GM18520 (cell line): ENCODE measurements around the gene ZDHHC8.

Experiments used
- ATAC-seq: cut with Tn5 transposase; IDR thresholded peaks from one replicate; pipeline ENCODE4 v1.9.1; 2021; ENCODE audit not compliant: unreplicated experiment

The ZDHHC8 gene

GRCh38 chr22:20142711-20143621 is 11.4 kb downstream of the ZDHHC8 start:
- no peak for ATAC-seq

GRCh38 chr22:20143883-20144665 is 12.5 kb downstream of the ZDHHC8 start:
- ATAC-seq, result no peak

- ATAC-seq, result no peak
These were observed 13.7 kb downstream of the ZDHHC8 start for GRCh38 chr22:20145206-20145831.

GRCh38 chr22:20145832-20146223 is 14.2 kb downstream of the ZDHHC8 start:
- no peak for ATAC-seq

GRCh38 chr22:20146777-20147176 is 15.2 kb downstream of the ZDHHC8 start:
- no peak for ATAC-seq

- ATAC-seq, result no peak
These were observed 15.8 kb downstream of the ZDHHC8 start for GRCh38 chr22:20147237-20147988.

GRCh38 chr22:20148414-20148813 is 16.8 kb downstream of the ZDHHC8 start:
- ATAC-seq, result no peak

GRCh38 chr22:20149257-20150250 is 17.9 kb downstream of the ZDHHC8 start:
- no peak for ATAC-seq

GRCh38 chr22:20150381-20151275 is 19.0 kb downstream of the ZDHHC8 start, which contains the start of gene CCDC188:
CCDC188 (minus strand) TSS chr22:20151055; CDS start chr22:20150986, 69 bp downstream.
- no peak for ATAC-seq

- ATAC-seq, result no peak
These were observed 19.6 kb downstream of the ZDHHC8 start for GRCh38 chr22:20151276-20151588.

GRCh38 chr22:20152464-20152890 is 20.9 kb downstream of the ZDHHC8 start:
- ATAC-seq, result no peak

GRCh38 chr22:20153945-20154344 is 22.3 kb downstream of the ZDHHC8 start:
- ATAC-seq, result no peak

- no peak for ATAC-seq
These were observed 23.1 kb downstream of the ZDHHC8 start for GRCh38 chr22:20154602-20155187.

GRCh38 chr22:20155330-20156041 is 23.9 kb downstream of the ZDHHC8 start:
- ATAC-seq, result no peak

GRCh38 chr22:20156042-20156389 is 24.4 kb downstream of the ZDHHC8 start:
- no peak for ATAC-seq

- no peak for ATAC-seq
These were observed 25.2 kb downstream of the ZDHHC8 start for GRCh38 chr22:20156611-20157429.
